ENCODE data around the gene BDH1. TPM values are rescaled to one million over a fixed set of nuclear protein-coding genes. Genes with fewer than 3 reads are reported as not detected.
"Not testable (repeated sequence)": the region's sequence is repeated elsewhere in the genome, so short reads cannot be mapped to it uniquely, and the experiment has no call there.

The BDH1 gene
- total and polyA plus RNA-seq, 12 donors, result 5.7 to 31.1 (median 11.5) TPM

DNA sequence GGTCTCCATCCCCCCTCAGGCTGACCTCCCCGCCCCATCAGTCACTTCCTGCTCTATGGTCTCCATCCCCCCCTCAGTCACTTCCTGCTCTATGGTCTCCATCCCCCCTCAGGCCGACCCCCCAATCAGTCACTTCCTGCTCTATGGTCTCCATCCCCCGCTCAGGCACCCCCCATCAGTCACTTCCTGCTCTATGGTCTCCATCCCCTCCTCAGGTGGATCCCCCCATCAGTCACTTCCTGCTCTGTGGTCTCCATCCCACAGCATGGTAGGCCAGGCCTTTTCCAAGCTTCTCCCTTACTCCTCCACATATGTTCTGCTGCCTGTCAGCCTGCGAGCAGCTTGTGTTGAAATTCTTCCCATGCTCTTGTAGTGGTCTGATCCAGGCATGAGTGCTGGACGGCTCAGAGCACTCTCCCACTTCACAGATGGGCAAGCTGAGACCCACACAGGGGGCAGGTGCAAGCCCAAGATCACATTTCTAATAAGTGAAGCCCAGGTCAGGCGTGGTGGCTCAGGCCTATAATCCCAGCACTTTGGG lies 36.8 kb downstream of the BDH1 start:
- TF ChIP-seq, protein P1, sequence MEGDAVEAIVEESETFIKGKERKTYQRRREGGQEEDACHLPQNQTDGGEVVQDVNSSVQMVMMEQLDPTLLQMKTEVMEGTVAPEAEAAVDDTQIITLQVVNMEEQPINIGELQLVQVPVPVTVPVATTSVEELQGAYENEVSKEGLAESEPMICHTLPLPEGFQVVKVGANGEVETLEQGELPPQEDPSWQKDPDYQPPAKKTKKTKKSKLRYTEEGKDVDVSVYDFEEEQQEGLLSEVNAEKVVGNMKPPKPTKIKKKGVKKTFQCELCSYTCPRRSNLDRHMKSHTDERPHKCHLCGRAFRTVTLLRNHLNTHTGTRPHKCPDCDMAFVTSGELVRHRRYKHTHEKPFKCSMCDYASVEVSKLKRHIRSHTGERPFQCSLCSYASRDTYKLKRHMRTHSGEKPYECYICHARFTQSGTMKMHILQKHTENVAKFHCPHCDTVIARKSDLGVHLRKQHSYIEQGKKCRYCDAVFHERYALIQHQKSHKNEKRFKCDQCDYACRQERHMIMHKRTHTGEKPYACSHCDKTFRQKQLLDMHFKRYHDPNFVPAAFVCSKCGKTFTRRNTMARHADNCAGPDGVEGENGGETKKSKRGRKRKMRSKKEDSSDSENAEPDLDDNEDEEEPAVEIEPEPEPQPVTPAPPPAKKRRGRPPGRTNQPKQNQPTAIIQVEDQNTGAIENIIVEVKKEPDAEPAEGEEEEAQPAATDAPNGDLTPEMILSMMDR (IDR thresholded peaks at IDR 0.05), result no peak
- TF ChIP-seq POLR2A (IDR thresholded peaks at IDR 0.05), result no peak
- Histone ChIP-seq H3K4me1 (replicated peaks in 1 of 2) (no peaks in the 10 kb centered on the region), H3K36me3 (replicated peaks in 1 of 2) (no peaks in the 10 kb centered on the region), H3K9me3 (replicated peaks in 1 of 3) (no peaks in the 10 kb centered on the region), H3K27ac (no peak overlapping the region), H3K27me3 (no peaks in the 10 kb centered on the region), H3K4me3 (no peak overlapping the region)
- 79 to 95% (median 90%) methylated on average over 3 to 6 of the region's 6 CpGs for WGBS, 4 donors
- intact Hi-C loops (cut with DNase I), result no loop called here
- no peak for DNase-seq

DNA sequence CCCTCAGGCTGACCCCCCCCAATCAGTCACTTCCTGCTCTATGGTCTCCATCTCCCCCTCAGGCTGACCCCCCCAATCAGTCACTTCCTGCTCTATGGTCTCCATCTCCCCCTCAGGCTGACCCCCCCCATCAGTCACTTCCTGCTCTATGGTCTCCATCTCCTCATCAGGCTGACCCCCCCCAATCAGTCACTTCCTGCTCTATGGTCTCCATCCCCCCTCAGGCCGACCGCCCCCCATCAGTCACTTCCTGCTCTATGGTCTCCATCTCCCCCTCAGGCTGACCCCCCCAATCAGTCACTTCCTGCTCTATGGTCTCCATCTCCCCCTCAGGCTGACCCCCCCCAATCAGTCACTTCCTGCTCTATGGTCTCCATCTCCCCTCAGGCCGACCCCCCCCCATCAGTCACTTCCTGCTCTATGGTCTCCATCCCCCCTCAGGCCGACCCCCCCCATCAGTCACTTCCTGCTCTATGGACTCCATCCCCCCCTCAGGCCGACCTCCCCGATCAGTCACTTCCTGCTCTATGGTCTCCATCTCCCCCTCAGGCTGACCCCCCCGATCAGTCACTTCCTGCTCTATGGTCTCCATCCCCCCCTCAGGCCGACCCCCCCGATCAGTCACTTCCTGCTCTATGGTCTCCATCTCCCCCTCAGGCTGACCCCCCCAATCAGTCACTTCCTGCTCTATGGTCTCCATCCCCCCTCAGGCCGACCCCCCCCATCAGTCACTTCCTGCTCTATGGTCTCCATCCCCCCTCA lies 37.7 kb downstream of the BDH1 start:
- H3K36me3 ChIP-seq (replicated peaks in 1 of 2); H3K4me1 ChIP-seq (replicated peaks in 1 of 2); H3K27ac ChIP-seq; DNase-seq; H3K4me3 ChIP-seq; H3K27me3 ChIP-seq; intact Hi-C loops (cut with DNase I); H3K9me3 ChIP-seq (replicated peaks in 1 of 3): not testable (repeated sequence)
- whole genome bisulfite sequencing, 4 donors, result 69 to 87% (median 73%) methylated on average over 3 to 10 of the region's 10 CpGs; no CpG with 5 or more reads in 1 of the 4 donors

DNA sequence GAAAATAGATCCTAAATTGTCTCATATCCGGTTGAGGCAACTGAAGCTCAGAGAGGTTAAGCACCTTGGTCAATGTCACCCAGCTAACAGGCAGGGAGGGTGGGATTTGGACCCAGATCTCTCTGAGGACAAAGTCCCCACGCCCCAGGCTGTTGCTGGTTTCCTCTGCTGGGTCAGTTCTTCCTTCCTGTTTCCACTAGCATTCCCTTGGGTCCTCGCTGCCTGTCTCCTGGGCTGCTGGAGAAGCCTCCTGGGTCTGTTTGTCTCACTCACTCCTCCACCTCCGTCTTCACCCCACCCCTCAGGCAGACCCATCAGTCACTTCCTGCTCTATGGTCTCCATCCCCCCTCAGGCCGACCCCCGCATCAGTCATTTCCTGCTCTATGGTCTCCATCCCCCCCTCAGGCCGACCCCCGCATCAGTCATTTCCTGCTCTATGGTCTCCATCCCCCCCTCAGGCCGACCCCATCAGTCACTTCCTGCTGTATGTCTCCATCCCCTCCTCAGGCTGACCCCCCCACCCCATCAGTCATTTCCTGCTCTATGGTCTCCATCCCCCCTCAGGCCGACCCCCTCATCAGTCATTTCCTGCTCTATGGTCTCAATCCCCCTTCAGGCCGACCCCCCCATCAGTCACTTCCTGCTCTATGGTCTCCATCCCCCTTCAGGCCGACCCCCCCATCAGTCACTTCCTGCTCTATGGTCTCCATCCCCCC lies 38.7 kb downstream of the BDH1 start:
- H3K9me3 ChIP-seq (replicated peaks in 1 of 3); H3K27me3 ChIP-seq; H3K27ac ChIP-seq; DNase-seq; H3K36me3 ChIP-seq (replicated peaks in 1 of 2); H3K4me1 ChIP-seq (replicated peaks in 1 of 2); H3K4me3 ChIP-seq; intact Hi-C loops (cut with DNase I): not testable (repeated sequence)
- 62 to 74% (median 69%) methylated on average over 10 to 12 of the region's 12 CpGs for WGBS, 4 donors

DNA sequence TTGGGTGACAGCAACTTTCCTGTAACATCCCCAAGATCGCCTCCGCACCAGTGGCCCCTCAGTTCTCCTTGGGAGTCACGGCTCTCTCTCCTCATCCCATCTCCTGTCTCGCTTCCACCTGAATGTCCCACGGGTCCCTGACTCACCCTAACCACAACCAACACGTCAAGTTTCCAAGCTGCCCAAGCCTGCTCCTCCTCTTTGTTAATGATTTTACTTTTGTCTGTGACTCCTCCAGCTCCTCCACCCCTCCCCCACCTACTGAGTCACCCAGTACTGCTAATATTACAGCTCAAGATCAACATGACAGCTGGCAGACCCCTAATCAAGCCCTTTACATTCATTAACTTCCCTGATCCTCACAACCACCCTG lies 39.3 kb downstream of the BDH1 start:
- no peak overlapping the region for H3K27ac ChIP-seq
- intact Hi-C loops (cut with DNase I), result no loop called here
- H3K9me3 ChIP-seq (replicated peaks in 1 of 3), result no peaks in the 10 kb centered on the region
- TF ChIP-seq POLR2A (IDR thresholded peaks at IDR 0.05), result no peak
- TF ChIP-seq, protein P1 (IDR thresholded peaks at IDR 0.05), result no peak
- H3K4me3 ChIP-seq, result no peak overlapping the region
- 85 to 92% (median 87%) methylated on average over 6 of the region's 6 CpGs for WGBS, 4 donors
- no peaks in the 10 kb centered on the region for H3K36me3 ChIP-seq (replicated peaks in 1 of 2)
- H3K27me3 ChIP-seq, result no peaks in the 10 kb centered on the region
- no peak for DNase-seq
- no peaks in the 10 kb centered on the region for H3K4me1 ChIP-seq (replicated peaks in 1 of 2)

DNA sequence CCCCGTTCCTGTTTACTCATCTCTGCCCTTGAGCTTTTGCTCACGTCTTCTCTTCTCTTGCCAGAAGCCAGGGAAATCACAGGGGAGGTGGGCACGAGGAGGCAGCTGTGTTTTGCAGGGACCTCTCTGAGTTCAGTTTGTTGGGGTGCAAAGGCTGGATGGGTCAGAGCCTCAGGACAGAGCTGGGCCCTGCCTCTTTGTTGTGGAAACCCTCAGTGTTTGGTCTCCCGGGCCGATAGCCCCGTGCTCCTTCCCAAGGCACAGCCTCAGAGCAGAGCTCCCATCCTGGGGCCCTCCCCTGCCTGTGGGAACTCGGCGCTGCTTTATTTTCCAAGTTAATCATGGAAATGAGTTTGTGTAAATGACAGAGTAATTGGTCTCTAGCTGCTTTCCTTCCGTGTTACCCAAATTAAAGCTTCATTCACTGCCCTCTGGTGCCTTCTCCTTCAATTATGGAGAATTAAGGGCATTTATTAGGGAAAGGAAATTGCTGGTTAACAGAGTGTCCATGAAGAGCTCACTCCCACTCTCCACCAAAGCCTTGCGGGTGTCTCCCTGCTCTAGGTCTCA lies 40.9 kb downstream of the BDH1 start:
- Histone ChIP-seq H3K36me3 (replicated peaks in 1 of 2) (no peaks in the 10 kb centered on the region), H3K4me1 (replicated peaks in 1 of 2) (peaks cover 0 to 4% of the 10 kb centered on the region in 2 donors), H3K9me3 (replicated peaks in 1 of 3) (no peaks in the 10 kb centered on the region), H3K27ac (no peak overlapping the region), H3K4me3 (no peak overlapping the region), H3K27me3 (no peaks in the 10 kb centered on the region)
- WGBS, 4 donors, result 75 to 91% (median 80%) methylated on average over 10 of the region's 10 CpGs
- DNase-seq, result no peak
- intact Hi-C loops (cut with DNase I), result loop anchor here (5.0 kb wide), 2 partner anchors 253 to 258 kb away; no protein-coding TSS in a partner anchor
- TF ChIP-seq, protein P1 (IDR thresholded peaks at IDR 0.05), result no peak
- TF ChIP-seq POLR2A (IDR thresholded peaks at IDR 0.05), result no peak
